Measurements from ENCODE around the gene PXYLP1.

PXYLP1 gene

GRCh38 chr3:141266797-141267555, 35.4 kb downstream of the PXYLP1 start:
- TF ChIP-seq MAX (IDR thresholded peaks at IDR 0.05) (no peak), ZBTB7A (IDR thresholded peaks at IDR 0.05; ENCODE audit: low read depth) (no peak), TCF12 (IDR thresholded peaks at IDR 0.05; ENCODE audit: low read depth) (no peak), CEBPB (IDR thresholded peaks at IDR 0.05) (no peak), RAD21 (IDR thresholded peaks at IDR 0.05; ENCODE audit: low read depth) (no peak), NFIC (IDR thresholded peaks at IDR 0.05) (no peak), CREB1 (IDR thresholded peaks at IDR 0.05; ENCODE audit: low read depth) (no peak), EGR1 (IDR thresholded peaks at IDR 0.05) (no peak), FOXM1 (IDR thresholded peaks at IDR 0.05; ENCODE audit: borderline replicate concordance, low read depth) (no peak), REST (IDR thresholded peaks at IDR 0.05; ENCODE audit: low read depth) (no peak), USF1 (IDR thresholded peaks at IDR 0.05) (no peak)

- TF ChIP-seq REST (IDR thresholded peaks at IDR 0.05; ENCODE audit: low read depth) = no peak
- TF ChIP-seq YY1 (IDR thresholded peaks at IDR 0.05; ENCODE audit: low read depth) = no peak
- TF ChIP-seq USF1 (IDR thresholded peaks at IDR 0.05) = no peak
Observed at GRCh38 chr3:141267629-141268028, 36.0 kb downstream of the PXYLP1 start.

- TF ChIP-seq FOXM1 (IDR thresholded peaks at IDR 0.05; ENCODE audit: borderline replicate concordance, low read depth) (no peak), EGR1 (IDR thresholded peaks at IDR 0.05) (no peak)
Observed at GRCh38 chr3:141268306-141268705, 36.7 kb downstream of the PXYLP1 start.

- no peak for TF ChIP-seq ZBTB7A (IDR thresholded peaks at IDR 0.05; ENCODE audit: low read depth)
- TF ChIP-seq MAX (IDR thresholded peaks at IDR 0.05) = no peak
Observed at GRCh38 chr3:141268791-141269190, 37.2 kb downstream of the PXYLP1 start.

- TF ChIP-seq MAX (IDR thresholded peaks at IDR 0.05) = no peak
- TF ChIP-seq USF1 (IDR thresholded peaks at IDR 0.05) = no peak
- no peak for TF ChIP-seq RAD21 (IDR thresholded peaks at IDR 0.05; ENCODE audit: low read depth)
- TF ChIP-seq TAF1 (IDR thresholded peaks at IDR 0.05; ENCODE audit: low read depth) = no peak
- no peak for TF ChIP-seq EP300 (IDR thresholded peaks at IDR 0.05; ENCODE audit: borderline replicate concordance)
Observed at GRCh38 chr3:141269961-141270360, 38.3 kb downstream of the PXYLP1 start.

- TF ChIP-seq TCF12 (IDR thresholded peaks at IDR 0.05; ENCODE audit: low read depth) (no peak), CREB1 (IDR thresholded peaks at IDR 0.05; ENCODE audit: low read depth) (no peak), EGR1 (IDR thresholded peaks at IDR 0.05) (no peak), USF1 (IDR thresholded peaks at IDR 0.05) (no peak), REST (IDR thresholded peaks at IDR 0.05; ENCODE audit: low read depth) (no peak), MAX (IDR thresholded peaks at IDR 0.05) (no peak), ZBTB7A (IDR thresholded peaks at IDR 0.05; ENCODE audit: low read depth) (no peak), NFIC (IDR thresholded peaks at IDR 0.05) (no peak), FOXM1 (IDR thresholded peaks at IDR 0.05; ENCODE audit: borderline replicate concordance, low read depth) (no peak), EP300 (IDR thresholded peaks at IDR 0.05; ENCODE audit: borderline replicate concordance) (no peak), CEBPB (IDR thresholded peaks at IDR 0.05) (no peak), TAF1 (IDR thresholded peaks at IDR 0.05; ENCODE audit: low read depth) (no peak), YY1 (IDR thresholded peaks at IDR 0.05; ENCODE audit: low read depth) (no peak), RAD21 (IDR thresholded peaks at IDR 0.05; ENCODE audit: low read depth) (no peak), TEAD4 (IDR thresholded peaks at IDR 0.05) (no peak)
Observed at GRCh38 chr3:141271279-141272030, 39.8 kb downstream of the PXYLP1 start.
